Esophagus muscularis mucosa (tissue), 4 donors: ENCODE data around the gene TENM3. TPM values are rescaled to one million over a fixed set of nuclear protein-coding genes. Genes with fewer than 3 reads are reported as not detected.

Experiments used
- DNase-seq: peaks from one replicate; pipeline ENCODE4 v3.0.0-alpha.2; 2017; ENCODE audit errors: extremely low spot score
- H3K27ac ChIP-seq, 4 donors: fragments of 200-600 bp; sonication (generic); replicated peaks in 1 of 4; 1 replicate in 3 of 4; 2 replicates in 1 of 4; pipeline ENCODE4 v1.5.1; 2016 to 2019; ENCODE audit warnings: mild to moderate bottlenecking in 1 of 4
- H3K27me3 ChIP-seq, 4 donors: fragments of 200-600 bp; sonication (generic); one replicate each; pipeline versions ENCODE4 v1.5.1 to v1.6.0; 2016 to 2019
- H3K36me3 ChIP-seq, 4 donors: fragments of 200-600 bp; sonication (generic); one replicate each; pipeline ENCODE4 v1.5.1; 2016 to 2019
- H3K4me1 ChIP-seq, 4 donors: fragments of 200-600 bp; sonication (generic); one replicate each; pipeline ENCODE4 v1.5.1; 2016 to 2019
- H3K4me3 ChIP-seq, 4 donors: fragments of 200-600 bp; sonication (generic); 1 replicate in 2 of 4; 2 replicates in 2 of 4; pipeline ENCODE4 v1.5.1; 2016 to 2019; ENCODE audit warnings: mild to moderate bottlenecking in 4 of 4, moderate library complexity in 1 of 4
- H3K9me3 ChIP-seq, 4 donors: fragments of 200-600 bp; sonication (generic); 1 replicate in 3 of 4; 2 replicates in 1 of 4; pipeline ENCODE4 v1.5.1; 2016 to 2019
- CTCF ChIP-seq, 3 experiments: fragments of 200-600 bp in 2 of 3; fragments of 450-650 bp in 1 of 3; sonication (generic) in 2 of 3; IDR thresholded peaks; one replicate each; pipeline ENCODE4 v1.5.1; 2017 to 2019; ENCODE audit warnings: antibody characterized with exemption in 3 of 3, mild to moderate bottlenecking in 2 of 3, moderate library complexity in 1 of 3
- EP300 ChIP-seq: sonication (generic); formaldehyde crosslinking; IDR thresholded peaks from one replicate; pipeline ENCODE4 v1.6.1; 2017; ENCODE audit warnings: antibody characterized with exemption
- POLR2A ChIP-seq: fragments of 450-650 bp; IDR thresholded peaks from one replicate; pipeline ENCODE4 v1.6.1; 2017; ENCODE audit warnings: antibody characterized with exemption, moderate library complexity, mild to moderate bottlenecking, low read depth
- POLR2AphosphoS5 ChIP-seq, 2 donors: sonication (generic); formaldehyde crosslinking; IDR thresholded peaks; one replicate each; pipeline ENCODE4 v1.6.1; 2017; ENCODE audit warnings: antibody characterized with exemption in 2 of 2
- WGBS: methylation state at CpG from one replicate; pipeline ENCODE4 v1.1.5; 2018; 5-methylcytosine and 5-hydroxymethylcytosine counted together
- intact Hi-C: fragments of 100-400 bp; cut with DNase I; formaldehyde crosslinking; loops from one replicate; pipeline ENCODE4 v1.15.1; 2023
- total RNA-seq, 4 donors: library from RNA; depleted of rRNA; stranded (reverse); fragments of >200 nt; gene quantifications; one replicate each; pipeline versions ENCODE4 v1.1.0 to v1.2.1, GENCODE V29; 2016

Gene TENM3
- total RNA-seq, 4 donors from 2014 or later = 16.2 to 30.5 (median 28.3) TPM

GRCh38 chr4:182826391-182826790 lies 583.2 kb downstream of the TENM3 start:
- WGBS = 59% methylated on average over 9 of the region's 13 CpGs
- Histone ChIP-seq H3K27ac (no peak overlapping the region), H3K4me3 (no peak overlapping the region), H3K36me3 (no peaks in the 10 kb centered on the region), H3K4me1 (no peaks in the 10 kb centered on the region), H3K9me3 (no peaks in the 10 kb centered on the region), H3K27me3 (no peaks in the 10 kb centered on the region)
- TF ChIP-seq EP300 (no peak), POLR2A (no peak), POLR2AphosphoS5 (IDR thresholded peaks at IDR 0.05) (no peak), CTCF (IDR thresholded peaks at IDR 0.05) (no peak)
- intact Hi-C loops = no loop called here
- DNase-seq = no peak

- intact Hi-C loops = no loop called here
- WGBS = 92% methylated on average over 8 of the region's 8 CpGs
- no peaks in the 10 kb centered on the region for H3K9me3 ChIP-seq
- H3K4me3 ChIP-seq = no peak overlapping the region
- TF ChIP-seq EP300 = no peak
- no peak for TF ChIP-seq CTCF (IDR thresholded peaks at IDR 0.05)
- no peak for TF ChIP-seq POLR2A
- no peak for TF ChIP-seq POLR2AphosphoS5 (IDR thresholded peaks at IDR 0.05)
- no peaks in the 10 kb centered on the region for H3K4me1 ChIP-seq
- DNase-seq = no peak
- H3K36me3 ChIP-seq = no peaks in the 10 kb centered on the region
- no peak overlapping the region for H3K27ac ChIP-seq
- H3K27me3 ChIP-seq = no peaks in the 10 kb centered on the region
Measured at GRCh38 chr4:182827166-182827565, 584.0 kb downstream of the TENM3 start.

GRCh38 chr4:182827954-182828353 lies 584.8 kb downstream of the TENM3 start:
- Histone ChIP-seq H3K9me3 (no peaks in the 10 kb centered on the region), H3K4me3 (no peak overlapping the region), H3K4me1 (no peaks in the 10 kb centered on the region), H3K27me3 (no peaks in the 10 kb centered on the region), H3K27ac (no peak overlapping the region), H3K36me3 (no peaks in the 10 kb centered on the region)
- intact Hi-C loops = no loop called here
- TF ChIP-seq POLR2A = no peak
- TF ChIP-seq EP300 = no peak
- no peak for TF ChIP-seq CTCF (IDR thresholded peaks at IDR 0.05)
- TF ChIP-seq POLR2AphosphoS5 (IDR thresholded peaks at IDR 0.05) = no peak
- WGBS = 86% methylated on average over 9 of the region's 9 CpGs
- DNase-seq = no peak

- intact Hi-C loops = no loop called here
- Histone ChIP-seq H3K36me3 (no peaks in the 10 kb centered on the region), H3K9me3 (no peaks in the 10 kb centered on the region), H3K4me1 (no peaks in the 10 kb centered on the region), H3K4me3 (no peak overlapping the region), H3K27ac (no peak overlapping the region), H3K27me3 (no peaks in the 10 kb centered on the region)
- DNase-seq = no peak
- 56% methylated on average over 16 of the region's 17 CpGs for WGBS
- TF ChIP-seq EP300 (no peak), POLR2A (no peak), CTCF (IDR thresholded peaks at IDR 0.05) (no peak), POLR2AphosphoS5 (IDR thresholded peaks at IDR 0.05) (no peak)
Measured at GRCh38 chr4:182828360-182829025, 585.3 kb downstream of the TENM3 start.

- intact Hi-C loops = no loop called here
- H3K4me3 ChIP-seq = no peak overlapping the region
- 89% methylated on average over 9 of the region's 9 CpGs for WGBS
- H3K4me1 ChIP-seq = no peaks in the 10 kb centered on the region
- no peak overlapping the region for H3K27ac ChIP-seq
- TF ChIP-seq EP300 = no peak
- no peak for TF ChIP-seq POLR2A
- TF ChIP-seq CTCF (IDR thresholded peaks at IDR 0.05) = no peak
- TF ChIP-seq POLR2AphosphoS5 (IDR thresholded peaks at IDR 0.05) = no peak
- no peaks in the 10 kb centered on the region for H3K9me3 ChIP-seq
- no peak for DNase-seq
- H3K27me3 ChIP-seq = no peaks in the 10 kb centered on the region
- no peaks in the 10 kb centered on the region for H3K36me3 ChIP-seq
Measured at GRCh38 chr4:182829196-182829595, 586.0 kb downstream of the TENM3 start.
